Measurements from ENCODE around the gene C1QTNF9B. TPM values are rescaled to one million over a fixed set of nuclear protein-coding genes. Genes with fewer than 3 reads are reported as not detected.

The C1QTNF9B gene
- polyA plus RNA-seq, 1 experiment, result not detected

DNA sequence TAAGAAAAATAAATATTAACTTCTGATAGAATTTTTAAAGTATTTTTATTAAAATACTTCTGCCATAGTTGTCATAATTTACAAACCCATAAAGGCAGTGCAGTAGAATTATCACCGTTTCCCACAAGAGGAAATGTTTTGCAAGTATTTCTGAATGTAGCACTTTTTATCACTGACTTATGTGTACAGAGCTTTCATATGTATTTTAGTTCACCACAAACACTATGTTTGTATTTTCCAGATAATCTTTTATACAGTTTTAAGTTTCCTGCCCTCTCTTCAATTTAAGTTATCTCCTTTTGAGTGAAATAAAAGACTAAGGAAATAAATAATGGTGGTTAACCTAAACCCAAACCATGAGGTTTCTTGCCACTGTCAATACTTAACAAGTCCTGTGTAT lies 32.3 kb downstream of the C1QTNF9B start:
- H3K27me3 ChIP-seq (ENCODE audit: control insufficient read depth, insufficient read depth, low read length), result no peaks in the 10 kb centered on the region
- POLR2A ChIA-PET, result no interaction called here
- CTCF ChIA-PET, result interaction anchor here (0.6 to 0.9 kb wide), 2 partner anchors 58 to 163 kb away, joined by 3 read pairs; no protein-coding TSS in a partner anchor
- no peaks in the 10 kb centered on the region; the same call in 1 of the 2 replicates for H3K36me3 ChIP-seq (ENCODE audit: control insufficient read depth, insufficient read depth, low read length)
- no peak for DNase-seq (ENCODE audit: low read depth)
- H3K4me3 ChIP-seq (ENCODE audit: low read depth, low read length), result no peak overlapping the region
- TF ChIP-seq, protein P1, sequence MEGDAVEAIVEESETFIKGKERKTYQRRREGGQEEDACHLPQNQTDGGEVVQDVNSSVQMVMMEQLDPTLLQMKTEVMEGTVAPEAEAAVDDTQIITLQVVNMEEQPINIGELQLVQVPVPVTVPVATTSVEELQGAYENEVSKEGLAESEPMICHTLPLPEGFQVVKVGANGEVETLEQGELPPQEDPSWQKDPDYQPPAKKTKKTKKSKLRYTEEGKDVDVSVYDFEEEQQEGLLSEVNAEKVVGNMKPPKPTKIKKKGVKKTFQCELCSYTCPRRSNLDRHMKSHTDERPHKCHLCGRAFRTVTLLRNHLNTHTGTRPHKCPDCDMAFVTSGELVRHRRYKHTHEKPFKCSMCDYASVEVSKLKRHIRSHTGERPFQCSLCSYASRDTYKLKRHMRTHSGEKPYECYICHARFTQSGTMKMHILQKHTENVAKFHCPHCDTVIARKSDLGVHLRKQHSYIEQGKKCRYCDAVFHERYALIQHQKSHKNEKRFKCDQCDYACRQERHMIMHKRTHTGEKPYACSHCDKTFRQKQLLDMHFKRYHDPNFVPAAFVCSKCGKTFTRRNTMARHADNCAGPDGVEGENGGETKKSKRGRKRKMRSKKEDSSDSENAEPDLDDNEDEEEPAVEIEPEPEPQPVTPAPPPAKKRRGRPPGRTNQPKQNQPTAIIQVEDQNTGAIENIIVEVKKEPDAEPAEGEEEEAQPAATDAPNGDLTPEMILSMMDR (IDR thresholded peaks at IDR 0.05; ENCODE audit: insufficient read depth, low read depth, low read length), result no peak

DNA sequence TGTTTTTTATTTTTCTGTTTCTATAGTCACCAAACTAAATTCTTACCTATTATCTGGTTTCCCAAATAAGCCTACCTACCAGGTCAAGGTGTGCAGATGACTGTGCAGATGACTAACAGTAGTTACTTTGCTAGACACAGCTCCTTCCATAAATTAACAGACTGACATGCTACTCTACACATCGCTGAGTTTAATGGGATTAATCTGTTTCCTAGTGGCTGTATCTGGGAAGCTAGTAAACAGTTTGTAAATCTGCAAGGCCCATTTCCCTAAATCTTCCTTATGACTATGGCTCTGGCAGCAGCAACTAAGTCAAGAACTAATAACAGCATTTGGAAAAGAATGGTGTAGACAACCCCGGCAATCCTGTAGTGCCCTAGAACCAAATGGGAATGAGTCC lies 36.0 kb downstream of the C1QTNF9B start:
- Histone ChIP-seq H3K4me3 (ENCODE audit: low read depth, low read length) (no peak overlapping the region), H3K27me3 (ENCODE audit: control insufficient read depth, insufficient read depth, low read length) (no peaks in the 10 kb centered on the region), H3K36me3 (ENCODE audit: control insufficient read depth, insufficient read depth, low read length) (no peaks in the 10 kb centered on the region; the same call in 1 of the 2 replicates)
- no peak for DNase-seq (ENCODE audit: low read depth)
- ChIA-PET POLR2A (no interaction called here), CTCF (interaction anchor here (1.2 to 1.3 kb wide), 2 partner anchors 367 to 394 kb away, joined by 3 read pairs; no protein-coding TSS in a partner anchor)
- TF ChIP-seq, protein P1 (IDR thresholded peaks at IDR 0.05; ENCODE audit: insufficient read depth, low read depth, low read length), result no peak

DNA sequence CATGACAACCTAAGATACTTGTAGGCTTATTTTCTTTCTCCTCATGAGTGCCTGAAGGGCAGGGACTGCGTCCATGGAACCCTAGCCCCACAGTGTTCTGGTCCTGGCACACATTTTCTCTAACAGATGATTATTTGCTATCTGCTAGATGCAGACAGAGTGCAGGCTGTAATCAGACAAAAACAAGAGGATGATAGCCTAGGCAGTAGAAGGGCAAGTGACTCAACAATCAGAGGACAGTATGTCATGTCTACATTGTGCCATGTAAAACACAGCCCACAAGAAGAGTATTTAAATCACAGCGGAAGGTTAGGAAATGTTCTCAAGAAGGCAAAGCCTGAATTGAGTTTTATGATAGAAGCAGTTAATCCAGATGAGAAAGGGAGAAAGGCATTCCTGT lies 37.4 kb downstream of the C1QTNF9B start:
- POLR2A ChIA-PET, result no interaction called here
- TF ChIP-seq, protein P1 (IDR thresholded peaks at IDR 0.05; ENCODE audit: insufficient read depth, low read depth, low read length), result no peak
- no peaks in the 10 kb centered on the region for H3K27me3 ChIP-seq (ENCODE audit: control insufficient read depth, insufficient read depth, low read length)
- H3K4me3 ChIP-seq (ENCODE audit: low read depth, low read length), result no peak overlapping the region
- no peak for DNase-seq (ENCODE audit: low read depth)
- CTCF ChIA-PET, result no interaction called here
- no peaks in the 10 kb centered on the region; the same call in 1 of the 2 replicates for H3K36me3 ChIP-seq (ENCODE audit: control insufficient read depth, insufficient read depth, low read length)

DNA sequence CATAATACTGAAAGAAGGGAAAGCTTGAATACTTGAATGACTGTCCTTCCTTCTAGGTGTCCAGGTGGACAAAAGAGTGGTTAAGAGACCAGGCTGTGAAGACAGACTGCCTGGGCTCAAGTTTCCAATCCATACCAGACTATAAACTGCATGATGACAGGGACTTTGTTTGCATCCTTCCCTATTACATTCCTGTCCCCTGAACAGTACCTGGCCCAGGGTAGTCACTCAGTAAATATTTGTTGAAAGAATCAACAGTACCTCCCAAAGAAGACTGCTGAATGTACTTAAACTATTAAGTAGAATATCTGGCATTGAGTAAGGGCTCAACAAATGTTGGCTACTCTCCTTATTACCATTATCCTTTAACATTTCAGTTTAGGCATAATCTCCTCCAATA lies 37.8 kb downstream of the C1QTNF9B start:
- TF ChIP-seq, protein P1 (IDR thresholded peaks at IDR 0.05; ENCODE audit: insufficient read depth, low read depth, low read length), result no peak
- no peak for DNase-seq (ENCODE audit: low read depth)
- ChIA-PET CTCF (interaction anchor here (0.7 kb wide), 2 partner anchors 12 to 56 kb away, joined by 3 read pairs; no protein-coding TSS in a partner anchor), POLR2A (no interaction called here)
- H3K36me3 ChIP-seq (ENCODE audit: control insufficient read depth, insufficient read depth, low read length), result no peaks in the 10 kb centered on the region; the same call in 1 of the 2 replicates
- no peaks in the 10 kb centered on the region for H3K27me3 ChIP-seq (ENCODE audit: control insufficient read depth, insufficient read depth, low read length)
- H3K4me3 ChIP-seq (ENCODE audit: low read depth, low read length), result no peak overlapping the region

DNA sequence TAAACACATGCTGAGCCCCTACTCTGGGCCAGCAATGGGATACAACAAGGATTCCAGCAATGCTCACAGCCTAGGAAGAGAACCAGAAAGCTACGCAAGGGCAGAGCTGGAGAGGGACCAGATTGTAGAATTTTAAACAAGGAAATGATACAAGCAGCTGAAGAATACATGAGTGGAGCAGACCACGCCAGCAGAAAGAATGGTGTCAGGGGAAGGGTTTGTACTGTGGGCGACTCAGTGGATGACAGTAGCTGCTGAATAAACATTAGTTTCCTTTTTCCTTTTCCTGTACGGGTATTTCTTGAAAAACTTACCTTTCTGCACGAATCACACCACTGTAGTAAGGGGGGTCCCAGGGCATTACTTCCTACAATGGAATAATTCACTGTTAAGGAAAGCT lies 38.8 kb downstream of the C1QTNF9B start:
- TF ChIP-seq, protein P1 (IDR thresholded peaks at IDR 0.05; ENCODE audit: insufficient read depth, low read depth, low read length), result no peak
- H3K27me3 ChIP-seq (ENCODE audit: control insufficient read depth, insufficient read depth, low read length), result no peaks in the 10 kb centered on the region
- ChIA-PET POLR2A (no interaction called here), CTCF (interaction anchor here (0.7 to 1.6 kb wide), 4 partner anchors 10 to 188 kb away, joined by 3 to 4 read pairs (median 3); no protein-coding TSS in a partner anchor)
- H3K4me3 ChIP-seq (ENCODE audit: low read depth, low read length), result no peak overlapping the region
- DNase-seq (ENCODE audit: low read depth), result no peak
- H3K36me3 ChIP-seq (ENCODE audit: control insufficient read depth, insufficient read depth, low read length), result no peaks in the 10 kb centered on the region; the same call in 1 of the 2 replicates

All from BJ (cell line).